ENCODE measurements around the gene RAB36. TPM values are rescaled to one million over a fixed set of nuclear protein-coding genes. Genes with fewer than 3 reads are reported as not detected.

Gene RAB36
- total RNA-seq, 1 experiment from 2014 or later = 1.4 TPM

- no peaks in the 10 kb centered on the region for H3K4me1 ChIP-seq (ENCODE audit: insufficient read depth, low read length)
- no peak for DNase-seq
- H3K4me1 Mint-ChIP-seq = peaks cover 24 to 38% of the 10 kb centered on the region in 2 experiments
- H3K27me3 Mint-ChIP-seq (ENCODE audit: low read depth) = peaks cover 8% of the 10 kb centered on the region
- H3K9me3 ChIP-seq (ENCODE audit: control insufficient read depth, low read depth, low read length) = no peaks in the 10 kb centered on the region
- no peaks in the 10 kb centered on the region for H4K20me1 ChIP-seq (ENCODE audit: control insufficient read depth, insufficient read depth, insufficient read length)
- no peaks in the 10 kb centered on the region for H3K27me3 ChIP-seq (ENCODE audit: insufficient read depth, low read length)
- no peak overlapping the region for H3K4ac ChIP-seq (ENCODE audit: low read depth, low read length)
- no peak overlapping the region for H3K4me2 ChIP-seq (ENCODE audit: insufficient read depth, insufficient read length, low read length)
- no peaks in the 10 kb centered on the region for H3K23me2 ChIP-seq (ENCODE audit: insufficient read length, low read depth, low read length, poor library complexity, severe bottlenecking)
- H2BK12ac ChIP-seq (ENCODE audit: insufficient read length, low read depth, low read length) = no peak overlapping the region
- H4K8ac ChIP-seq (replicated peaks; ENCODE audit: insufficient read length, low read depth, low read length) = no peak overlapping the region
- no peak for TF ChIP-seq CTCF (conservative IDR thresholded peaks at IDR 0.05)
- H3K79me1 ChIP-seq (ENCODE audit: insufficient read depth, low read depth, low read length, poor library complexity, severe bottlenecking) = no peaks in the 10 kb centered on the region
- no peak overlapping the region for H3K27ac Mint-ChIP-seq
- no peak overlapping the region for H3T11ph ChIP-seq (ENCODE audit: low read length)
- H4K91ac ChIP-seq (ENCODE audit: insufficient read length, low read depth, low read length) = no peak overlapping the region
- H2BK120ac ChIP-seq (ENCODE audit: low read depth, low read length, poor library complexity, severe bottlenecking) = no peak overlapping the region
- no peaks in the 10 kb centered on the region for H3K79me2 ChIP-seq (ENCODE audit: insufficient read depth, low read length)
- no peak overlapping the region for H2BK15ac ChIP-seq (ENCODE audit: low read depth, low read length)
- no peak overlapping the region for H3K18ac ChIP-seq (ENCODE audit: insufficient read length, low read depth, low read length)
- no peaks in the 10 kb centered on the region; a peak in 1 of 7 replicates for H3K36me3 Mint-ChIP-seq (ENCODE audit: insufficient read depth in 1 of 3, low read depth in 3 of 3)
- no peak overlapping the region for H2AK5ac ChIP-seq (ENCODE audit: insufficient read length, low read length)
- H3K56ac ChIP-seq (ENCODE audit: insufficient read length, low read depth, low read length) = no peak overlapping the region
- no peak overlapping the region for H3K14ac ChIP-seq (ENCODE audit: insufficient read depth, low read length)
- no peaks in the 10 kb centered on the region for H3K9me3 Mint-ChIP-seq
- H3K4me3 Mint-ChIP-seq = no peak overlapping the region
- H2BK5ac ChIP-seq (ENCODE audit: insufficient read length, low read length) = no peak overlapping the region
- H2BK20ac ChIP-seq (ENCODE audit: low read depth, low read length, poor library complexity, severe bottlenecking) = no peak overlapping the region
- H2AFZ ChIP-seq (ENCODE audit: low read length) = no peak overlapping the region
- H4K5ac ChIP-seq (ENCODE audit: insufficient read length, low read depth, low read length) = no peak overlapping the region
- H3K23ac ChIP-seq (ENCODE audit: insufficient read length, low read depth, low read length) = no peak overlapping the region
- no peak overlapping the region for H3K9ac ChIP-seq (ENCODE audit: extremely low read depth, insufficient read length, low read length)
- no CpG with 5 or more reads among the region's 3 CpGs for WGBS (ENCODE audit: extremely low coverage, insufficient read length, low lambda C conversion rate)
- H3K27ac ChIP-seq (ENCODE audit: insufficient read length, low read depth, low read length) = no peak overlapping the region
Measured at GRCh38 chr22:23155143-23155542, 9.9 kb downstream of the RAB36 start.
